ENCODE results near the gene RPS6KA4.
"Not testable (repeated sequence)": the region's sequence is repeated elsewhere in the genome, so short reads cannot be mapped to it uniquely, and the experiment has no call there.

Gene RPS6KA4

DNA sequence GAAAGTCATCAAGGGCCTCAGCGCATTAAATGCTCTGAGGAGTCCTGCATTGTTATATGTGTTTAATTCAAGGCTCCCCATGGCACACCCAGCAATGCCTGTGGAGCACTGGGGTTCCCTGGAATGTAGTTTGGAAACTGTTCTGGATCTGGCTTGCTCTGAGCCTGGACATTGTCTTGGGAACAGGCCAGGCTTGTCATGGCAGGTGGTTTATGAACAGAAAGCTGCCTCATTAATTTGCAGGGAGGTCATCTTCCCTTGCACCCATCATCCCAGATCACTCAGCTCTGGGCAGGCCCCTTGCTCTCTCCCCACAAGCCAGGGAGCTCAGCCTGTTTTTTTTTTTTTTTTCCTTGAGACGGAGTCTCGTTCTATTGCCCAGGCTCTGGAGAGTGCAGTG lies 32.9 kb downstream of the RPS6KA4 start:
- no peak for DNase-seq

DNA sequence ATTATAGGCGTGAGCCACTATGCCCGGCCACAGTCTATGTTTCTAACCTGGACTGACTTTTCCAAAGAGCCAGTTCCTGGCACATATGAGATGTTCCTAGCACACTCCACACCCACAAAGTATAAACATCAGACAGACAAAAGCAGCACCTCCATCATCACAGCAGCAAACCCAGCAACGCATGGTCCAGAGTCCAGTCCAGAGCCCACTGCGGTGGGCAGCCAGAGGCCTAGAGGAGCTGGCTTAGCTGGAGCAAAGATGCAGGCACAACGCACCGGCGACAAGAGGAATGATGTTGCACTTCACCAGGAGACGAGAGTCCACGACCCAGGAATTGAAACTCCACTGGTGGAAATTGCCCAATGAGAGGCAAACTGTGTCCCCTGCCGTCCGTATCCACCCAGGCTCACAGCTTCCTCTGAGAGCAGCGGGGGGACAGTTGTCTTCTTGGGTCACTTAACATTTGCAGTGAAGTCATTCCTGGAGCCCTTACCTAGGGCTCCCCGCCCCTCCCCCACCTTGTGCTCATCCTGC lies 36.6 kb downstream of the RPS6KA4 start:
- no peak for DNase-seq

DNA sequence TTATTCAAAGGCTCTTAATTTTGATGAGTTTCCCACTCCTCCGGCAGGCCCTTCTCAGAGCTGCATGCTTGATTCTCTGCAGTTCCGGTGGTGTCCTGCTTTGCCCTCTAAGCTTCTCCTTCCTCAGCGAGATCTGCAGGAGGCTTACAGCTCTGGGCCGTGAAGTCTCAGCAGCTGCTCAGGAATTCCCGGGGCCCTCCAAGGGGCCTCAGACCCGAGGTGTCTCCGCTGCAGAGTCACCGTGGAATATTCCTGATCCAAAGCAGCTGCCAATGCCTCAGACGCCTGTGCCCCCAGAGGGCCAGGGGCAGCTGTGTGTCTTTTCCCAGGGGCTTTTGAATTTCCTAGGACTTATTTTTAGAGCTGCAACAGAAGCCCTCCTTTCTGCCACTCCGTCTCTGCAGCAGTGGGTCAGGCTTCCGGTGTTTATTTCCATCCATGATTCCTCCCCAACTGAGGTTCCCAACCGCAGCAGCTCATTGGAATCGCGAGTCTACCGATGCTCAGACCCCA lies 37.2 kb downstream of the RPS6KA4 start:
- no peak for DNase-seq

DNA sequence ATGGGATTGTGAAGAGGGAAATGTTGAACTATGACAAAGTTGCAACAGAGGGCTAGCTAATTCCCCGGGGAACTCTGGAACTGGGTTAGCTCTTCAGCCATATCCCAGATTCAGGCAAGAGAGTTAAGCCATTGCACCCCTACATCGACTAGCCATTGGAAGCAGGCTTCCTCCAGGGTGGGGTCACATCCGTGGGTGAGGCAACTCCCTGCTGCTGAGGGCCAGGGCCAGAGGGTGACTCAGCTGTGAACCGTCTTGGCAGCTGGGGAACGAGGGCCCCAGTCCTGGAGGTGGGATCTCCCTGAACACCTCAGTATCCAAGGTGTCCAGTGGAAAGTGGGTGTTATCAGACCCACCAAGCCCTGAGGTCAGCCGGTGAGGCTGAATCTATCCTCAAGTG lies 41.1 kb downstream of the RPS6KA4 start:
- DNase-seq, result no peak

DNA sequence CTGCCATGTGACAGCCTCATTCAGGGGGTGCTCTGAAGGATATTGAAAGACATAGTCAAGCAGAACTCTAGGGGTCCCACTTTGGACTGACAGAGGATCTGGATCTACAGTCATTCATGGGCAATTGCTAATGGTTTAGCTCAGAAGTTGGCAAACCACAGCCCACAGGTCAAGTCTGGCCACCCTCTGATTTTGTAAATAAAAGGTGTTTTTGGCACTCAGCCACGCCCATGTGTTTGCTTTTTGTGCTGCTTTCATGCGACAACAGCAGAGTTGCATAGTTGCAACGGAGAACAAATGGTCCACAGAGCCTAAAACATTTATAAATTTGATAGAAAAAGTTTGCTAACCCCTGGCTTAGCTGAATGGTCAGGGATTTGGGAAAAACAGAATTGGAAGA lies 41.7 kb downstream of the RPS6KA4 start:
- DNase-seq, result no peak

DNA sequence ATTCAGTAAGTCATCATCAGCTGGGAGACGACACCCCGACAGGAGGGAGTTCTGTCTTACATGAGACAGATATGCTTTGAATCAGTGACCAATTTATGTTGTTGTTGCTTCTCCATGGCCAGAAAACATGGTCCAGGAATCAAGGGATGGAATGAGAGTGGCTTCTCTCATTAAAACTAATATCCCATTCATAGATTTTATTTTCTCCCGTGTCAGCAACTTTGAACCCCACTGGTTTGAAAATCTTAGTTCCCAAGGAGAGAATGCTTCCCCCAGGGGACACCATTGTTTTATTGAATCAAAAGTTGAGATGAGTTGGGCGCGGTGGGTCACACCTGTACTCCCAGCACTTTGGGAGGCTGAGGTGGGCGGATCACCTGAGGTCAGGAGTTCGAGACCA lies 42.8 kb downstream of the RPS6KA4 start:
- no peak for DNase-seq

DNA sequence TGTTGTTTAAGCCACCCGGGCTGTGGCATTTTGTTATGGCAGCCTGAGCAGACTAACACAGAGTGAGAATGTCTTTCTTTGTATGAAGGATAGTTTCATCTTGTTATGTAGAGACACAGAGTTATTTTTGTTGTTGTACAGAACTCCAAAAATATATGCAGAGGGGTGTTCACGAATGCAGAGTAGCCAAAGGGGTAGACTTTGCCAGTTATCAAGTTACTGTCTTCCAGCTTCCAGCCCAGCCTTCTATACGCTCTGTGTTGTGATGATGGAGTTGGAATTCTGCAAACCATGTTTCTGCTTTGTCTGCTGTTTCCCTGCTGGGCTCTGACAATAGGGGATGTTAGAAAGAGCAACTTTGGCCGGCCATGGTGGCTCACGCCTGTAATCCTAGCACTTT lies 44.1 kb downstream of the RPS6KA4 start:
- no peak for DNase-seq

DNA sequence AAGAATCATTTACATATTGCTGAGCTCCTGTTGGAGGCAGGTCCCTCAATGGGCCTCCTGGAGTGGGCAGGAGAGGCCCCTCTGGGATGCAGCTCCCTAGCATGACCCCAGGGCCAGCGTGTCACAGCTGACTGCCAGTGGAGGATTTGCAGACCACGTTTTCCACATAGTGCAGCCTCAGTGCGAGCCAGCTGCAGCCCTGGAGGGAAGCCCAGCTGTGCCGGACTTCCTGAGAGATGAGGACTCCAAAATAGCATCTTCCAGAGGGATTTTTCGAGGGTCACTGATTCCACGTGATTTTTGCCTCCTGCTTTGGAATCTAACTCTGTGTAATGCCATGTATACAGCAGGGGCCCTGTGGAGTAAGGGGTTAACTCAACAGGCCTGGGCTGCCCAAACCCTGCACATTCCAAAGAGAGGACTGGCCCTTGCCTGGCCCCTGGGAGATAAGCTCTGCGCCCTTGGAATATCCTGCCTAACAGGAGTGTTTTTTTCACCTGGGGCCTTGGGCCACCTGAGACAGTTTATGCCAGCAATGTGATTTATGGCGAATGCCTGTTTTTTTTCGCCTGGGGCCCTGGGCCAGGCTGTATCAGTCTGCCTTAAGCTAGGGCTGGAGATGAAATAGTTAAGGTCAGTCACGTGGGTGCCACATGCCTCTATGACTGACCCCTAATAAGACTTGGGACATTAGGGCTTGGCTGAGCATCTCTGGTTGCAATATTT lies 47.4 kb downstream of the RPS6KA4 start:
- DNase-seq, result no peak

DNA sequence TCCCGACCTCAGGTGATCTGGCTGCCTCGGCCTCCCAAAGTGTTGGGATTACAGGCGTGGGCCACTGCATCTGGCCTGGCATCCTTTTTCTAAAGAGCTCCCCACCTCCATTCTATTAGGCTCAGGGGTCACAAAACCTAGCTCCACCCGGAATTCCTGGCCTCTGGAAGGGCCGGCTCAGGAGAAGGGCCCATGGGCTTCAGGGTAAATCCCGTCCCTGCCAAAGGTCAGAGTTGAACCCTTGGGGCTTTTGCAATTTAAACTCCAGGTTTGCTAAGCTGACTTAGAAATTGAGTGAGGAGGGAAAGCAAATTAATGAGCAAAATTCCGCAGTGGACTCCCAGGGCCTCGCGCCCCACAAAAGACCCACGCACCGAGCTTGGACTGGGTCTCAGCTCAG lies 48.3 kb downstream of the RPS6KA4 start:
- DNase-seq, result no peak

DNA sequence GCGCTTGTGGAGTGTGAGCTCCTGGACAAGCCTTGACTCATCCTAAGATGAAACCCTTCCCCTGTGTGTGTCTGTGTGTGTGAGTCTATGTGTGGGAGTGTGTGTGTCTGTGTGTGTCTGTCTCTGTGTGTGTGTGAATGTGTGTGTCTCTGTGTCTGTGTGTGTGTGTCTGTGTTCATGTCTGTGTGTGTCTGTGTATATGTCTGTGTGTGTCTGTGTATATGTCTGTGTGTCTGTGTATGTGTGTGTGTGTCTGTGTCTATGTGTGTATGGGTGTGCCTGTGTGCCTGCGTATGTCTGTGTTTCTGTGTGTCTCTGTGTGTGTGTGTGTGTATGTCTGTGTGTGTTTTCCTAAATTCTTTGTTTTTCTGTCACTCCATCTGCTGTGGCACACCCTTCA lies 48.7 kb downstream of the RPS6KA4 start:
- no peak for DNase-seq

DNA sequence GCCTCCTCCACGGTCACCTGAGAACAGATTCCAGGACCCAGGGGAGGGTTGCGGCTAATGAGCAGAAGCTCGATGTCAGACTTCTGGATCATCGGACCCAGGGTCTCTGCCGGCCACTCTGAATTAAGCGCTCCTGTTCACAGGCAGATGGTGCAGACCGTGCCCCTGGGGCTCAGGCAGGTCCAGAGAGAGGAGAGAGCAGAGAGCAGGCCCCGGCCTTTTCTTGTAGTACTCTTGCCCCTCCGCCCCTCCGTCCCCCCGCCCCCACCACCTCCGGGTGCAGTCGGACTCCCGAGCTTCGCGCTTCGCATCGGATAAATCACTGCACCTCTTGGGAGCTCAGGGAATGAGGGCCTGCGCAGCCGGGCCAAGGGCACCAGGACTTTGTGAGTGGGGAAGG lies 50.3 kb downstream of the RPS6KA4 start:
- no peak for DNase-seq

DNA sequence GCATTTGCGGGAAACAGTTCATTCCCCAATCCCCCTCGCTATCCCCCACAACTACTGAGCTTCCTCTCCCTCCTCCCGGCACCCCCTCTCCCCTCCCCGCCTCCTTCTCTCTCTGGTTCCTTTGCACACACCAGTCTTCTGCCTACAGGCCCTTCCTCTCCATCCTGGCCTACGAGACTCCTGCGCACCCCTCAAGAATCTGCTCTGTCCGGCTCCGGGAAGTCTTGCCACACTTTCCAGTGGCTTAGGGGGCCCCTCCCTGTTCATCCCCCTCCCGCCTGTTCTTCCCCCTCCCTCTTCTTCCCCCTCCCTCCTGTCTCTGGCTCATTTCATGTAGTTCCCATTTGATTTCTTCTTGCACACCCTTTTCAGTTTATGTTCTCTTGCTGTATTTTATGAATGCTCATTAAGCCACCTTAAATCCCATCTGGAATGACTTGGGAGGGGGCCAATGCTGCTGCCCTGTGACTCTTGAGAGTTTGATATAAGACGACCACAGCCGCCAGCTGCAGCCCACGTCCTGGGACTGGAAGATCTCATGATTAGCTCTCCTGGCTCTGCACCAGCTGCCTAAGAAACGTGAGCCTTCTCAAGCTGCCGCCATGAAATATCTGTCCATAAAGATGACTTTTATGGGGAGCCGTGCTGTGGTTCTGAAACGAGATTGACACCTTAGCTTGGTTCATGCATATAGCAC lies 50.9 kb downstream of the RPS6KA4 start:
- DNase-seq, result no peak

DNA sequence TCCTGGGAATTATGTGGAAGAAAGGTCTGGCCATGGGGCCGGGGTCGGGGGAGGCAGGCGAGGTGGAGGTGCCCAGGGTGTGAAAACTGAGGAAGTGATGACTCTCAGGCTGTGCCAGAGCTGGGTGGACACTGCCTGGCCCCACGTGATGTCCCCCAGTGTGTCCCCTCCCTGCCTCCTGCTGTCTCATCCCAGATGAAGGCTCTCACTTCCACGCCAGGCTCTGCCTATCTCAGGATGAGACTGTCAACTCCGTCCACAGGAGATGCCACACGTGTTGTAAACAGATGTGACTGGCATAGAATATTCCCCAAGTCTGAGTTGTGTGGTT lies 51.4 kb downstream of the RPS6KA4 start:
- DNase-seq, result no peak

DNA sequence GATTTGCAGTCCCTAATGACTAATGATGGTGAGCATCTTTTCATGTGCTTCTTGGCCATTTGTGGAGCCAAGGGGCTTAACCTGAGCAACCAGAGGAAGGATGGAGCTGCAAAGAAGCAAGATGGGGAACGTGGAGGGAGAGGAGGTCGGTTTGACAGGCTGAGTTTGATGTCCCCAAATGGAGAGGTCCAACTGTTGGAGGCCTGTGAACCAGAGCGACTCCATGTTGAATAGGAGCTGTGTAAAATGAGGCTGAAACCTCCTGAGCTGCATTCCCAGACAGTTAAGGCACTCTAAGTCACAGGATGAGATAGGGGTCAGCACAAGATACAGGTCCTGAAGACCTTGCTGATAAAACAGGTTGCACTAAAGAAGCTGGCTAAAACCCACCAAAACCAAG lies 54.5 kb downstream of the RPS6KA4 start:
- no peak for DNase-seq

DNA sequence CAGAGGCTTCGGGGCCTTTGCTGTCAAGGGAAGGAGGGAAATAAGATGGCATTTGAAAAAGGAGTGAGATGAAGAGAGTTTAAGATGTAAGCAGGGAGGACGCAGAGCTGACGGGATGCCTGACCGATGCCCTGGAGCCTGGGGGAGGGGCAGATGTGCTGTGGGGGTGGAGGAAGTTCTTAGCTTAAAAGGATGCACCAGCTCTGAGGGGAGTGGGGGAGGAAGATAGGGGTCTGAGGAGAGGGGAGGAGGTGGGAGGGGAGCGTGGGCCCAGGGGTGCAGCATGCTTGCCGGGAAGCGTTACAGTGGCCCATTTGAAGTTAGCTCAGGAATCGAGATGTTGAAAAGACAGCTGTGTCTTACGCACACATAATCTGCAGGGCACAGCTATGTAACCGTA lies 56.3 kb downstream of the RPS6KA4 start:
- DNase-seq, result no peak

DNA sequence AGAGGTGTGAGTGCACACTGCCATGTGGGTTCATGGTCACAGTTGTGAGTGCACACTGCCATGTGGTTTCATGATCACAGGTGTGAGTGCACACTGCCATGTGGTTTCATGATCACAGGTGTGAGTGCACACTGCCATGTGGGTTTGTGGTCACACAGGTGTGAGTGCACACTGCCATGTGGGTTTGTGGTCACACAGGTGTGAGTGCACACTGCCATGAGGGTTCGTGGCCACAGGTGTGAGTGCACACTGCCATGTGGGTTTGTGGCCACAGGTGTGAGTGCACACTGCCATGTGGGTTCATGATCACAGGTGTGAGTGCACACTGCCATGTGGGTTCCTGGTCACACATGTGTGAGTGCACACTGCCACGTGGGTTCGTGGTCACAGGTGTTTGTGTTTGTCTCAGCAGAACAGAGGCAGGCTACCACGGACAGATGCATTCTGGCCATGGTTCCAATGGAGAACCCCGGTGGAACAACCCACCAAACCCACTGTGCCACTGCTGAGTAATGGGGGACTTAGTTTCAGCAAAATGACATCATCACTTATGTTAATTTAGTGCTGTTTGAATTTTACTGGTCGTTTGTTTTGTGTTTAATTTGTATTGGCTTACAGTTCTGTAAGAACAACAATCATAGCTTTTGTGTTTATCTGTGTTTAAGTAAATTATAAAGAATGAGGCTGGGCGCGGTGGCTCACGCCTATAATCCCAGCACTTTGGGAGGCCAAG lies 57.2 kb downstream of the RPS6KA4 start:
- peak in 1 of 2 experiments; percentile 22 for DNase-seq

DNA sequence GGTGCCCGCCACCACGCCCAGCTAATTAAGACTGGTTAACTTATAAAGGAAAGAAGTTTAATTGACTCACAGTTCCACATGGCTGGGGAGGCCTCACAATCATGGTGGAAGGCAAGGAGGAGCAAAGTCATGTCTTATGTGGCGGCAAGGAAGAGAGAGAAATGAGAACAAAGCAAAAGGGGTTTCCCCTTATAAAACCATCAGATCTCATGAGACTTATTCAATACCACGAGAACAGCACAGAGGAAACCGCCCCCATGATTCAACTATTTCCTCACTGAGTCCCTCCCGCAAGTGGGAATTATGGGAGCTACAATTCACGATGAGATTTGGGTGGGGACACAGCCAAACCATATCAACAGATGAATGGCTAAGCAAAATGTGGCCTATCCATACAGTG lies 59.3 kb downstream of the RPS6KA4 start:
- DNase-seq, result not testable (repeated sequence)

DNA sequence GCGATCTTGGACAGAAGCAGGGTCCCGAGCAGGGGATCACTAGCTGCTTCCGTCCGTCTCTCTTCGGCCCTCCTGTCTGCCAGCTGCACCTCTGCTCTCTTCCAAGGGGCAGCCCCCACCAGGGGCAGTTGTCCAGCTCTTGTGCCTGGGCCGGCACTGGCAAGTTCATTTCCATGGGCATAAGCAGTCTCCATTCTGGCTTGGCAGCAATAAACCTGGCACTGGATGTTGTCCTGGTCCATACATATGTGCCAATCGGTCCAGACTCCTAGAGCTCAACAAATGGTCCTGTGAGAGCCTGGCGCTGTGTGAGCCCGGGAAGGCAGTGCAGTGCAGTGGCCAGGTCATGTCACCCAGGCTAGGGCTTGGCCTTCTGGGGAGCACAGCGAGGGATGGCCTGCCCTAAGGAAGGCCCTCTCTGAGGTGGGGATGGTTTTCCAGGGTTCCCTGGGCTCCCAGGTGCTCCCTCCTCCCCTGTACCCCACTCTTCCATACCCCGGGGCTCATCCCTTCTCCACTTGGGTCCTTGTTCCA lies 60.4 kb downstream of the RPS6KA4 start:
- no peak for DNase-seq

DNA sequence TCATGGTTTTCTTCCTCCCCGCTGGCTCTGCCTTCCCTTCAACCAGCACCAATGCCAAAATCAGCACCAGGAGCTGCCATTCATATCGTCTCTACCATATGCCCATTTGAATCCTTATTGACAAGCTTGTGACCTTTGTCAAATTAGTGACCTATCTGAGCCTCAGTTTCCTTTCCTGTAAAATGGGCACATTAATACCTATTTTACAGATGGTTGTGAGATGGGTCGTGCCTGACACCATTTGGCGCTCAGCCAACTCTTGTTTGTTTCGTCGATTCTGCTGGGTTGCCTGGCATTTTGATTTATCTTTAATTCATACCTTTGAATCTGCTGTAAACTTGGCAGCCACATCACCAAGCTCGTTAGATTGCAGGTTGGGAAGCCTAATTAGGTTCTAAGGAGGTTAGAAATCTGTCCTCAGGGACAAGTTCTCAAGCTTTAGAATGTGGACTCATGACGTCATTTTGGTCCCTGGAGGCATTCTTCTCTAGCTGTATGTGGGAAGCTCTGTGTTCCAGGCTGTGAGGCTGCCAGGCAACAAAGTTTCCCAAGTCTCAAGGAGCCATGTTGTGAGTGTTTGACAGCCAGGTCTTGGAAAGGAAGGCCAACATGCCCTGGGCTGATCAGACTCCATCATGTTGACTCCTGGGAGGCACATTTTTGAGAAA lies 61.0 kb downstream of the RPS6KA4 start:
- no peak for DNase-seq

Data from activated T-cell treated with anti-CD3 and anti-CD28 coated beads, Interleukin-2, amount 50 U/mL, for 48 hours (primary cell).